ENCODE measurements around the gene VTI1A.

GRCh38 chr10:112456533-112456932, 9.5 kb downstream of the VTI1A start:
- no peak for TF ChIP-seq EP300 (IDR thresholded peaks at IDR 0.05)
- no peak for TF ChIP-seq CTCF (IDR thresholded peaks at IDR 0.05)

Data from upper lobe of left lung (tissue), 4 donors.